ENCODE results near the gene PRKAG2. TPM values are rescaled to one million over a fixed set of nuclear protein-coding genes. Genes with fewer than 3 reads are reported as not detected.

Gene PRKAG2
- total and polyA plus RNA-seq, 12 donors: 3.8 to 17.3 (median 10.9) TPM

GRCh38 chr7:151666886-151667285 lies 210.0 kb downstream of the PRKAG2 start:
- Histone ChIP-seq H3K4me1 (replicated peaks in 1 of 2) (no peaks in the 10 kb centered on the region), H3K27ac (no peak overlapping the region), H3K27me3 (no peaks in the 10 kb centered on the region), H3K36me3 (replicated peaks in 1 of 2) (no peaks in the 10 kb centered on the region), H3K4me3 (no peak overlapping the region), H3K9me3 (replicated peaks in 1 of 3) (no peaks in the 10 kb centered on the region)
- DNase-seq: no peak
- TF ChIP-seq CTCF (IDR thresholded peaks at IDR 0.05) (no peak), POLR2A (IDR thresholded peaks at IDR 0.05) (no peak)
- 61 to 75% (median 65%) methylated on average over 1 to 3 of the region's 3 CpGs for WGBS, 4 donors
- intact Hi-C loops (cut with DNase I): no loop called here

DNA sequence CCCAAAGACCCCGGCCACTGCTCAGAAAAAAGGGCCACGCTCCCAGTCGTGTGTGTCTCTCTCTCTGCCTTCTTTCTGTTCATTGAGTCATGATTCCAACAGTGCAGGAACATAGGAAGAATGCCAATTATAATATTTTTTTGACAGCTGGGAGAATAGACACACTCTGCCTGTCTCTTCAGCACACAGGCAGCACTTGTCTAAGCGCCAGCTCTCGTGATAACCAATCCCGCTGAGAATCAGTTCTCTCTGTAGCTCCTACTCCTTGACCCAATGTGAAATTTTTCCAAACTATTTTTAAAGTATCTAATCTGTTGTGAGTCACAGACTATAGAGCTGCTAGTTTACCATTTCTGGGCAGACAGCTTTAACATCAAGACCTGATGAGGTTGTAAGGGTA lies 211.5 kb downstream of the PRKAG2 start:
- intact Hi-C loops (cut with DNase I): no loop called here
- Histone ChIP-seq H3K27me3 (no peaks in the 10 kb centered on the region), H3K4me3 (no peak overlapping the region), H3K9me3 (replicated peaks in 1 of 3) (no peaks in the 10 kb centered on the region), H3K4me1 (replicated peaks in 1 of 2) (no peaks in the 10 kb centered on the region), H3K27ac (peak overlapping the region in 2 of 5 donors; percentile 24 to 41), H3K36me3 (replicated peaks in 1 of 2) (no peaks in the 10 kb centered on the region)
- peak in 6 of 7 donors; percentile 57 to 84 (median 72) for DNase-seq
- 35 to 62% (median 46%) methylated on average over 6 of the region's 6 CpGs for WGBS, 4 donors
- no peak for TF ChIP-seq POLR2A (IDR thresholded peaks at IDR 0.05)
- no peak for TF ChIP-seq CTCF (IDR thresholded peaks at IDR 0.05)

DNA sequence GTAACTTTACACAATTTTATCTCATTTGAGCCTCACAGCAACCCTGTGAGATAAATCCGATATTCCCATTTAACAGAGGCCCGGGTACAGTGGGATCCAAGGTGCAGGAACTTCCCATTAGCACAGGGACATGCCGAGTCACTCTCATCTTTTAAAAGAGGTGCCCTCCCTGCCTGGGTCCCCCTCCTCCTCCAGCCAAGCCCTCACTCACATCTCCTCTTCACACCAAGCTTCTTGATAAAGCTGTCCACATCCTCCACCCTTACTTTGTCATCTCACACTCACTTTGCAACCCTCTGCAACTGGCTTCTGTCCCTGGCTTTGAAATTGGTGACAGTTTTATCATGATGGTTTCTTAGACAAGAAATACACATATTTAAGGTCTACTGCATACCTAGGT lies 212.6 kb downstream of the PRKAG2 start:
- 89 to 99% (median 92%) methylated on average over 3 of the region's 3 CpGs for WGBS, 4 donors
- no peak overlapping the region for H3K4me3 ChIP-seq

GRCh38 chr7:151663382-151664100 lies 213.4 kb downstream of the PRKAG2 start:
- intact Hi-C loops (cut with DNase I): no loop called here
- H3K27ac ChIP-seq: no peak overlapping the region
- no peaks in the 10 kb centered on the region for H3K4me1 ChIP-seq (replicated peaks in 1 of 2)
- no peaks in the 10 kb centered on the region for H3K36me3 ChIP-seq (replicated peaks in 1 of 2)
- TF ChIP-seq CTCF (IDR thresholded peaks at IDR 0.05): no peak
- no peak for TF ChIP-seq POLR2A (IDR thresholded peaks at IDR 0.05)
- no peak for DNase-seq
- H3K27me3 ChIP-seq: no peaks in the 10 kb centered on the region
- WGBS, 4 donors: 81 to 92% (median 87%) methylated on average over 13 of the region's 13 CpGs
- H3K9me3 ChIP-seq (replicated peaks in 1 of 3): no peaks in the 10 kb centered on the region
- no peak overlapping the region for H3K4me3 ChIP-seq

More for the DNA sequence above, 212.6 kb downstream of the PRKAG2 start:
- no peak for DNase-seq
- Histone ChIP-seq H3K4me1 (replicated peaks in 1 of 2) (no peaks in the 10 kb centered on the region), H3K9me3 (replicated peaks in 1 of 3) (no peaks in the 10 kb centered on the region), H3K27ac (no peak overlapping the region), H3K36me3 (replicated peaks in 1 of 2) (no peaks in the 10 kb centered on the region), H3K27me3 (no peaks in the 10 kb centered on the region)
- intact Hi-C loops (cut with DNase I): no loop called here
- TF ChIP-seq POLR2A (IDR thresholded peaks at IDR 0.05) (no peak), CTCF (IDR thresholded peaks at IDR 0.05) (no peak)
